ENCODE results near the gene MGAT1. TPM values are rescaled to one million over a fixed set of nuclear protein-coding genes. Genes with fewer than 3 reads are reported as not detected.

The MGAT1 gene
- polyA plus RNA-seq, 3 donors = 231 to 523 (median 385) TPM

DNA sequence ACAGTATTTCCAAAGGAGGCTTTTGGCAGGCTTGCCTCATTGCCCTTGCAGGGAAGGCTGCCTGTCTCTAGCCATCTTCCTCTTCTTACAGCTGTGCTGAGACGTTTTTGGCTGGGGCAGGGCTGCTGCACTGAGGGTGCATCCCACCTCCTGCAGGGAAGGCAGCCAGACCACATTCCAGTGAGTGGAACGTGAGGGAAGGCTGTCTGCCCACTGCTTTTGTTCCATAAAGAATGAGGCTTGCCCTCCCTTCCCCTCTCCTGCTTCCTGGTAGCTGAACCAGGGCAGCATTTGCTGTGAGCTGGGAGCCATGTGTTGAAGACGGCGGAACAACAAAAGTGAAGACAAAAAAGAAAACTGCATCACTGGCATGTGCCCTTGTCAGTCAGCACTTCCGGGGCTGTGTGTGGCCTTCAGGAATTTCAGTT lies 16.8 kb downstream of the MGAT1 start:
- WGBS (ENCODE audit: insufficient coverage) = 31% methylated on average over 3 of the region's 5 CpGs
- H3K4me1 ChIP-seq (ENCODE audit: control insufficient read depth in 1 of 2, insufficient read depth in 2 of 2, low read length in 2 of 2) = no peaks in the 10 kb centered on the region
- DNase-seq = no peak
- Mint-ChIP-seq H3K27me3 (ENCODE audit: low read depth in 3 of 3) (no peaks in the 10 kb centered on the region), H3K9me3 (peaks cover 0 to 2% (median 0%) of the 10 kb centered on the region in 7 donors), H3K4me1 (peaks cover 40% of the 10 kb centered on the region), H3K27ac (peak overlapping the region in 6 of 7 donors; percentile 17 to 84 (median 53)), H3K4me3 (no peak overlapping the region), H3K36me3 (peaks cover 43 to 53% of the 10 kb centered on the region in 2 donors)
- H3K36me3 ChIP-seq (replicated peaks in 1 of 2; ENCODE audit: control insufficient read depth in 1 of 2, insufficient read depth in 2 of 2, low read length in 2 of 2) = peaks cover 32 to 49% of the 10 kb centered on the region in 2 donors
- no peak for TF ChIP-seq CTCF (IDR thresholded peaks at IDR 0.05)
- no peak overlapping the region for H2AFZ ChIP-seq (ENCODE audit: insufficient read depth, low read depth, low read length, poor library complexity, severe bottlenecking)
- H3K9me3 ChIP-seq (replicated peaks in 1 of 2; ENCODE audit: control insufficient read depth in 1 of 2, insufficient read depth in 1 of 2, low read length in 2 of 2) = no peaks in the 10 kb centered on the region
- H3K27me3 ChIP-seq (ENCODE audit: control insufficient read depth in 2 of 2, insufficient read depth in 2 of 2, low read length in 2 of 2) = no peaks in the 10 kb centered on the region
- peaks cover 90% of the 10 kb centered on the region for H4K20me1 ChIP-seq (ENCODE audit: insufficient read depth, low read length)
- H3K27ac ChIP-seq (ENCODE audit: low read depth in 1 of 2, low read length in 2 of 2) = peak overlapping the region; percentile 14 to 63
- intact Hi-C loops (cut with micrococcal nuclease) = loop anchor here in 1 of 2 donors (10.0 kb wide), 1 partner anchor 369 kb away; no protein-coding TSS in a partner anchor
- no peak overlapping the region for H3K4me3 ChIP-seq (replicated peaks in 1 of 3; ENCODE audit: low read depth in 2 of 3, low read length in 3 of 3)
- H3K4me2 ChIP-seq (replicated peaks; ENCODE audit: extremely low read depth, low read length, poor library complexity, severe bottlenecking) = no peak overlapping the region
- H3K79me2 ChIP-seq (ENCODE audit: insufficient read depth, low read length) = peaks cover 35% of the 10 kb centered on the region
- no peak overlapping the region for H3K9ac ChIP-seq (ENCODE audit: insufficient read depth, low read length, poor library complexity, severe bottlenecking)

GRCh38 chr5:180785121-180785781 lies 17.4 kb downstream of the MGAT1 start:
- intact Hi-C loops (cut with micrococcal nuclease) = loop anchor here in 1 of 2 donors (10.0 kb wide), 1 partner anchor 370 kb away; no protein-coding TSS in a partner anchor
- Histone ChIP-seq H3K9me3 (replicated peaks in 1 of 2; ENCODE audit: control insufficient read depth in 1 of 2, insufficient read depth in 1 of 2, low read length in 2 of 2) (no peaks in the 10 kb centered on the region), H2AFZ (ENCODE audit: insufficient read depth, low read depth, low read length, poor library complexity, severe bottlenecking) (no peak overlapping the region), H3K27ac (ENCODE audit: low read depth in 1 of 2, low read length in 2 of 2) (peak overlapping the region; percentile 14 to 63), H3K4me1 (ENCODE audit: control insufficient read depth in 1 of 2, insufficient read depth in 2 of 2, low read length in 2 of 2) (no peaks in the 10 kb centered on the region), H3K9ac (ENCODE audit: insufficient read depth, low read length, poor library complexity, severe bottlenecking) (no peak overlapping the region), H3K4me3 (replicated peaks in 1 of 3; ENCODE audit: low read depth in 2 of 3, low read length in 3 of 3) (no peak overlapping the region), H3K36me3 (replicated peaks in 1 of 2; ENCODE audit: control insufficient read depth in 1 of 2, insufficient read depth in 2 of 2, low read length in 2 of 2) (peaks cover 27 to 43% of the 10 kb centered on the region in 2 donors), H3K79me2 (ENCODE audit: insufficient read depth, low read length) (peaks cover 30% of the 10 kb centered on the region), H3K27me3 (ENCODE audit: control insufficient read depth in 2 of 2, insufficient read depth in 2 of 2, low read length in 2 of 2) (no peaks in the 10 kb centered on the region), H3K4me2 (replicated peaks; ENCODE audit: extremely low read depth, low read length, poor library complexity, severe bottlenecking) (no peak overlapping the region), H4K20me1 (ENCODE audit: insufficient read depth, low read length) (peaks cover 89% of the 10 kb centered on the region)
- Mint-ChIP-seq H3K27me3 (ENCODE audit: low read depth in 3 of 3) (no peaks in the 10 kb centered on the region), H3K4me1 (peaks cover 38% of the 10 kb centered on the region), H3K27ac (peak overlapping the region in 4 of 7 donors; percentile 4 to 84 (median 47)), H3K4me3 (no peak overlapping the region), H3K36me3 (peaks cover 43 to 53% of the 10 kb centered on the region in 2 donors), H3K9me3 (peaks cover 0 to 2% (median 0%) of the 10 kb centered on the region in 7 donors)
- WGBS (ENCODE audit: insufficient coverage) = 77% methylated on average over 9 of the region's 15 CpGs
- DNase-seq = no peak
- no peak for TF ChIP-seq CTCF (IDR thresholded peaks at IDR 0.05)
